GM12873 (cell line): ENCODE data around the gene SLC22A23.

ENCODE experiments used
- TF ChIP-seq, protein P1 (sequence below): IDR thresholded peaks from 2 replicates; pipeline ENCODE4 v1.5.1; 2012; ENCODE audit warnings: low read depth, mild to moderate bottlenecking, moderate library complexity, low read length, control low read depth; ENCODE audit not compliant: insufficient read depth; ENCODE audit errors: missing control alignments

Gene SLC22A23

GRCh38 chr6:3348821-3349220 lies 108.0 kb downstream of the SLC22A23 start:
- TF ChIP-seq, protein P1, sequence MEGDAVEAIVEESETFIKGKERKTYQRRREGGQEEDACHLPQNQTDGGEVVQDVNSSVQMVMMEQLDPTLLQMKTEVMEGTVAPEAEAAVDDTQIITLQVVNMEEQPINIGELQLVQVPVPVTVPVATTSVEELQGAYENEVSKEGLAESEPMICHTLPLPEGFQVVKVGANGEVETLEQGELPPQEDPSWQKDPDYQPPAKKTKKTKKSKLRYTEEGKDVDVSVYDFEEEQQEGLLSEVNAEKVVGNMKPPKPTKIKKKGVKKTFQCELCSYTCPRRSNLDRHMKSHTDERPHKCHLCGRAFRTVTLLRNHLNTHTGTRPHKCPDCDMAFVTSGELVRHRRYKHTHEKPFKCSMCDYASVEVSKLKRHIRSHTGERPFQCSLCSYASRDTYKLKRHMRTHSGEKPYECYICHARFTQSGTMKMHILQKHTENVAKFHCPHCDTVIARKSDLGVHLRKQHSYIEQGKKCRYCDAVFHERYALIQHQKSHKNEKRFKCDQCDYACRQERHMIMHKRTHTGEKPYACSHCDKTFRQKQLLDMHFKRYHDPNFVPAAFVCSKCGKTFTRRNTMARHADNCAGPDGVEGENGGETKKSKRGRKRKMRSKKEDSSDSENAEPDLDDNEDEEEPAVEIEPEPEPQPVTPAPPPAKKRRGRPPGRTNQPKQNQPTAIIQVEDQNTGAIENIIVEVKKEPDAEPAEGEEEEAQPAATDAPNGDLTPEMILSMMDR, result no peak

- TF ChIP-seq, protein P1, result no peak
These were observed 109.0 kb downstream of the SLC22A23 start for GRCh38 chr6:3347826-3348225.

DNA sequence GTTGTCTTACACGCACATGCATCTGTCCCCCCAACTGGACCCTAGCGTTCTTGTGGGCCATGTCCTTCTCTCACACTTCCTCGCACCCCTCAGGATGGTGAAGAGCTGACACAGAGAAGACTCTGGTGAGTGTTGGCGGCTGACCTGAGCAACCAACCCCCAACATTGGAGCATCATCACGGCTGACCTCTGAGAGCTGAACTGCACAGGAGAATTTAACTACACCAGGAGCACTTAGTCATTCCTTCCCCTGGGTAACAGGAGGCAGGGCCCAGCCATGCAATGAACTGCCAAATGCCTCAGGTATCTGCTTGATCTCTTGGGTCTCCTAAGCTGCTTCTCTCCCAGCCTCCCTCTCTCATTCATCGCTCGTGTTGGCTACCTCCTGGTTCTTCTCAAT lies 109.6 kb downstream of the SLC22A23 start:
- TF ChIP-seq, protein P1, result no peak

DNA sequence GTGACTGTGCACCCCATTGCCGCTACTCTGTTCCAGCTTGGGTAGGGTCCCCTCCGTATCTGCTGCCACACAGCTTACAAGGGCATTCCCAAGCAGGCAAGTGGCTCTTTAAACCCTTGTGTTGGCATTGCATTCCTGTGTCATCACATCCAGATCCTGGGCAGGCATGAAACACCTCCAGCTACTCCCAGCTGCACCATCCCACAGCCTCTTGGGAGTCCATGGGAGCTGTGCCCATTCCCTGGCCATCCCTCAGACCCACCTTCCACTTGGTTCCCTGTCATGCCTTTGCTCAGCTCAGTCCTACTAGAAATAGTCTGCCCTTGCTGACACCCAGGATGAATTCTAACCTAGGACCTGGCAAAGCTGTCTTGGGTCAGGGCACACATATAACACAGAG lies 110.4 kb downstream of the SLC22A23 start:
- TF ChIP-seq, protein P1, result no peak

GRCh38 chr6:3345836-3346235 lies 111.0 kb downstream of the SLC22A23 start:
- TF ChIP-seq, protein P1, result no peak

GRCh38 chr6:3343089-3343883 lies 113.6 kb downstream of the SLC22A23 start:
- TF ChIP-seq, protein P1, result no peak

DNA sequence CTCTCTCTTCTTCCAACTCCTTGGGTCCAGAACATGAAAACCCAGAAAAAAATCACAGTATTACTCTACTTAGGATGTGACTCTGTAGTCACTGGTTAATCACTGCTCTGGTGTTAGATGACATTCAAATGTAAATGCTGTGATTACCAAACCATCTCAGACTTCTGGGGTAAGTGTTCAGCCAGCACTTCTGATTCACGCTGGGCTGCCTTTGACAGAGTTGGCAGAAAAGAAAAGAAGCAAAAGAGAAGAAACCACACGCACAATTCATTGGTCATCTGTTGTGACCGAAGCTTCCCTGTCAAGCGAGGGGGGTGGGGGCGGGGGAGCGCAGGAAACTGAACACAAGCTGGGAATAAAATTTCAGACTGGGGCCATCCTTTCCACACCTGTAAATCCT lies 115.4 kb downstream of the SLC22A23 start:
- TF ChIP-seq, protein P1, result no peak

GRCh38 chr6:3340894-3341293 lies 116.0 kb downstream of the SLC22A23 start:
- TF ChIP-seq, protein P1, result no peak
